ENCODE results near the gene KCNIP1.
A peak's percentile ranks its signal among the peaks of the same experiment; 100 is the strongest.

The KCNIP1 gene

DNA sequence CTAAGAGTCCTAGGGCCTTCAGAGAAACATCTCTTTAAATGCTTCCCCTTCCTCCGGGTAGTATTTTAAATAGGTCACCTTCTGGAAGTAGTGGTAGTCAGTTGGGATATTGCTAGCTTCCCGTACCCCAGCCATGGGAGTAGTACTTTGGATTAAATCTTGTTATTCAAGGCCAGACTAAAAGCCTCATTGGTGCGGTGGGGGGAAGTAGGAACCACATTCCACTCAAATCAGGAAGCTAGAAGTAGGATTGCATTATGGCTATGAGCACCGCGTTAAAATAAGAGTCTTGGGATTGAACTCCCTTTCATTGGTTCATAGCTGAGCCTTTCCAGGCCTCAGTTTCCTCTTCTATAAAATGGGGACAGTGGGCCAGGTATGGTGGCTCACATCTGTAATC, 6.7 kb downstream of the KCNIP1 start:
- Histone ChIP-seq H3K4me1 (ENCODE audit: control insufficient read depth, insufficient read depth, low read length) (no peaks in the 10 kb centered on the region), H3K4me3 (ENCODE audit: low read depth, low read length) (no peak overlapping the region), H3K36me3 (ENCODE audit: control insufficient read depth in 2 of 2, insufficient read depth in 1 of 2, low read length in 2 of 2) (no peaks in the 10 kb centered on the region), H3K27ac (ENCODE audit: extremely low read depth, low read depth, low read length) (no peak overlapping the region), H3K9me3 (ENCODE audit: control insufficient read depth, insufficient read depth, low read depth, low read length) (no peaks in the 10 kb centered on the region)
- ChIA-PET CTCF (interaction anchor here (0.6 to 1.4 kb wide), 6 partner anchors 68 to 856 kb away, joined by 3 to 4 read pairs (median 3); no protein-coding TSS in a partner anchor), POLR2A (no interaction called here)
- no peak for TF ChIP-seq ZNF623 (tag by site-specific recombination; IDR thresholded peaks at IDR 0.05)
- no peak for TF ChIP-seq ZNF654 (tag by site-specific recombination; IDR thresholded peaks at IDR 0.05; ENCODE audit: low read depth)
- TF ChIP-seq TCF7L2 (IDR thresholded peaks at IDR 0.05; ENCODE audit: borderline replicate concordance, low read depth, low read length), result no peak
- TF ChIP-seq ZNF549 (tag by site-specific recombination; IDR thresholded peaks at IDR 0.05), result no peak
- no peak for TF ChIP-seq ZNF658 (tag by site-specific recombination; IDR thresholded peaks at IDR 0.05)
- TF ChIP-seq, protein P1, sequence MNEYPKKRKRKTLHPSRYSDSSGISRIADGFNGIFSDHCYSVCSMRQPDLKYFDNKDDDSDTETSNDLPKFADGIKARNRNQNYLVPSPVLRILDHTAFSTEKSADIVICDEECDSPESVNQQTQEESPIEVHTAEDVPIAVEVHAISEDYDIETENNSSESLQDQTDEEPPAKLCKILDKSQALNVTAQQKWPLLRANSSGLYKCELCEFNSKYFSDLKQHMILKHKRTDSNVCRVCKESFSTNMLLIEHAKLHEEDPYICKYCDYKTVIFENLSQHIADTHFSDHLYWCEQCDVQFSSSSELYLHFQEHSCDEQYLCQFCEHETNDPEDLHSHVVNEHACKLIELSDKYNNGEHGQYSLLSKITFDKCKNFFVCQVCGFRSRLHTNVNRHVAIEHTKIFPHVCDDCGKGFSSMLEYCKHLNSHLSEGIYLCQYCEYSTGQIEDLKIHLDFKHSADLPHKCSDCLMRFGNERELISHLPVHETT (tag by site-specific recombination; IDR thresholded peaks at IDR 0.05), result no peak
- no peak for TF ChIP-seq ZNF24 (tag by site-specific recombination; IDR thresholded peaks at IDR 0.05)
- no peak for TF ChIP-seq ZNF521 (tag by site-specific recombination; IDR thresholded peaks at IDR 0.05)
- no peak for TF ChIP-seq ZNF138 (tag by site-specific recombination; IDR thresholded peaks at IDR 0.05; ENCODE audit: borderline replicate concordance)
- TF ChIP-seq ZNF391 (tag by site-specific recombination; IDR thresholded peaks at IDR 0.05; ENCODE audit: borderline replicate concordance, low read depth), result no peak
- no peak for TF ChIP-seq ZNF133 (tag by site-specific recombination; IDR thresholded peaks at IDR 0.05)

DNA sequence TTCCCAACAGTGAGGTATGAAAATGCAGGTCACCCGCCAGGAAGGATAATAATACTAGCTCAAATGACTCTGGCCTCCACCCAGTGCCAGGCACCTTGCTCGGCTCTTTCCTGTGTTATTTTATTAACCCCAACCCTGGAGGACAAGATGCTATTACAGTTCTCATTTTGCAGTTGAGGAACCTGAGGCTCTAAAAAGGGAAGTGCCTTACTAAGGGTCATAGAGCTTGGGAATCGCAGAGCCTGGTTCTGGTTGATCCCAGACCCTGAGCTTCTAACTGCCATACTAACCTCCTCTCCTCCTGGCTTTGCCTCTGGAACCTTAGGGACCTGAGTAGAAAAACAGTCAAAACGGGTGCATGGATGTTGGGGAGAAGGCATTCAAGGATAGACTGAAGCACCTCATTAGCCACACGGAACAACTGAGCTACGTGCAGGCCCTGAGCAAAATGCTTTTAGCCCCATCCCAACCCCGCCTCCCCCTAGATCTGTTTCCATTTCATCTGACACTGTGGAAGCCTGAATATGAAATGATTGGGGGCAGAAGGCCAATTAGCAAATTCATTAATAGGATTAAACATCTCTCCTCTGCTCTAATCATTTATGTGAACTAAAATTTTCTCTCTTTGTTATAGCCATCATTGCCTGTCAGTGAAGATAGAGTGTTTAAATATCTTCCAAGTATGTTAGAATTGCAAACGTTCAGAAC, 7.9 kb downstream of the KCNIP1 start:
- TF ChIP-seq ZNF660 (tag by site-specific recombination; IDR thresholded peaks at IDR 0.05) (no peak), GFI1B (tag by site-specific recombination; IDR thresholded peaks at IDR 0.05) (no peak), ZNF404 (tag by site-specific recombination; IDR thresholded peaks at IDR 0.05) (no peak), YY1 (tag by site-specific recombination; IDR thresholded peaks at IDR 0.05) (no peak), ZNF121 (tag by site-specific recombination; IDR thresholded peaks at IDR 0.05) (no peak)
- Histone ChIP-seq H3K36me3 (ENCODE audit: control insufficient read depth in 2 of 2, insufficient read depth in 1 of 2, low read length in 2 of 2) (no peaks in the 10 kb centered on the region), H3K27ac (ENCODE audit: extremely low read depth, low read depth, low read length) (no peak overlapping the region), H3K4me3 (ENCODE audit: low read depth, low read length) (no peak overlapping the region), H3K4me1 (ENCODE audit: control insufficient read depth, insufficient read depth, low read length) (no peaks in the 10 kb centered on the region), H3K9me3 (ENCODE audit: control insufficient read depth, insufficient read depth, low read depth, low read length) (no peaks in the 10 kb centered on the region)
- POLR2A ChIA-PET, result no interaction called here
- CTCF ChIA-PET, result interaction anchor here (0.8 kb wide), 1 partner anchor 22 kb away, joined by 3 read pairs; no protein-coding TSS in a partner anchor

DNA sequence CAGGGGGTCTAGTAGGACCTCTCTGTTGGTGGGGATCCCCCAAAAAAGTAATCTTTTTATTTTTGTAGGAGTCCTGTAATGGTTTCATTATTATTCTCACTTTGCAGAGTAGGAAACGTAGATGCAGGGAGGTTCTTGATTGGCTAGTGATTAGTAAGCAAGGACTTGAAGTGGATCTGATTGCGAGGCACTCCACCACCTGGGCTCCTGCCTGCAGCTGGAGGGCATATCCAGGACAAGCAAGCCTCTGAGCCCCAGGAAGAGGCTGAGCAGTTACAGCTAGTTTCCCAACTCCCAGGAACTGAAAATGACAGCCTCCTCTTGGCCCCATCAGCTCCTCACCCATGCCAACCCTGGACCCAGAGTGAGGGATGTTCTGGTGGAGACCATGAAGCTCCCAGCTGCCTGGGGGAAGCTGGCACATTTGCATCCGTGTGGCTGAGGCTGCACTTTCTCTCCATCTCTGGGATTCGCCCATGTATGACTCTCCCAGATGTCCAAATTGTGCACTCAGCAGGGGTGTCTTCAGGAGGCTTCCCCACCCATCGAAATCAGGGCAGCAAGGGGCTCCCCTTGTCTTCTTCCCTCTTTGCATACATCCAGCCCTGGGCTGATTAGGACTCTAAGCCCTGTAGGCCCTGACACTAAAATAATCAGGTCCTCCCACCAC, 10.2 kb downstream of the KCNIP1 start:
- Histone ChIP-seq H3K9me3 (ENCODE audit: control insufficient read depth, insufficient read depth, low read depth, low read length) (no peaks in the 10 kb centered on the region), H3K4me1 (ENCODE audit: control insufficient read depth, insufficient read depth, low read length) (peaks cover 2% of the 10 kb centered on the region), H3K27ac (ENCODE audit: extremely low read depth, low read depth, low read length) (no peak overlapping the region), H3K36me3 (ENCODE audit: control insufficient read depth in 2 of 2, insufficient read depth in 1 of 2, low read length in 2 of 2) (no peaks in the 10 kb centered on the region), H3K4me3 (ENCODE audit: low read depth, low read length) (no peak overlapping the region)
- POLR2A ChIA-PET, result no interaction called here
- TF ChIP-seq KLF1 (tag by site-specific recombination; IDR thresholded peaks at IDR 0.05) (0 out of 2 replicates have a peak, but pooled peaks have one; percentile 31), ZNF514 (tag by site-specific recombination; IDR thresholded peaks at IDR 0.05) (no peak)
- CTCF ChIA-PET, result no interaction called here

DNA sequence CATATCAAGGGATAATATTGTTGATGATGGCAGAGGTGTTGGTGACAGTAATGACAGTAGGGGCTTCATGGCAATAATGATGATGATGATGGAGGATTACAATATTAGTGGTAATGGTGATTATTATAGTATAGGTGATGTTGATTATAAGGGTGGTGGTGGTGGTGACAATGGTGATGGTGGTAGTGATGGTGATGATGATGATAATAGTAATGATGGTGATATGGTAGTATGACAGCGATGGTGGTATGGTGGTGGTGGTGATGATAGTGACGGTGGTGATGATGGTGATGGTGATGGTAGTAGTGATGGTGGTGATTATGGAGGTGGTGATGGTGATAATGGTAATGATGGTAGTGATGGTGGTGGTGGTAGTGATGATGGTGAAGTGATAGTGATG, 13.6 kb downstream of the KCNIP1 start:
- H3K27ac ChIP-seq (ENCODE audit: extremely low read depth, low read depth, low read length), result no peak overlapping the region
- ChIA-PET CTCF (no interaction called here), POLR2A (no interaction called here)
- peaks cover 10% of the 10 kb centered on the region for H3K4me1 ChIP-seq (ENCODE audit: control insufficient read depth, insufficient read depth, low read length)
- no peak for TF ChIP-seq ZNF140 (tag by site-specific recombination; IDR thresholded peaks at IDR 0.05)
- TF ChIP-seq, protein P2, sequence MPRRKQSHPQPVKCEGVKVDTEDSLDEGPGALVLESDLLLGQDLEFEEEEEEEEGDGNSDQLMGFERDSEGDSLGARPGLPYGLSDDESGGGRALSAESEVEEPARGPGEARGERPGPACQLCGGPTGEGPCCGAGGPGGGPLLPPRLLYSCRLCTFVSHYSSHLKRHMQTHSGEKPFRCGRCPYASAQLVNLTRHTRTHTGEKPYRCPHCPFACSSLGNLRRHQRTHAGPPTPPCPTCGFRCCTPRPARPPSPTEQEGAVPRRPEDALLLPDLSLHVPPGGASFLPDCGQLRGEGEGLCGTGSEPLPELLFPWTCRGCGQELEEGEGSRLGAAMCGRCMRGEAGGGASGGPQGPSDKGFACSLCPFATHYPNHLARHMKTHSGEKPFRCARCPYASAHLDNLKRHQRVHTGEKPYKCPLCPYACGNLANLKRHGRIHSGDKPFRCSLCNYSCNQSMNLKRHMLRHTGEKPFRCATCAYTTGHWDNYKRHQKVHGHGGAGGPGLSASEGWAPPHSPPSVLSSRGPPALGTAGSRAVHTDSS (tag by site-specific recombination; IDR thresholded peaks at IDR 0.05), result peak; percentile 55; the same call in 1 of the 2 replicates
- no peaks in the 10 kb centered on the region for H3K36me3 ChIP-seq (ENCODE audit: control insufficient read depth in 2 of 2, insufficient read depth in 1 of 2, low read length in 2 of 2)
- H3K9me3 ChIP-seq (ENCODE audit: control insufficient read depth, insufficient read depth, low read depth, low read length), result no peaks in the 10 kb centered on the region
- no peak overlapping the region for H3K4me3 ChIP-seq (ENCODE audit: low read depth, low read length)

All from HEK293 (cell line).